Right renal cortex interstitium (tissue), 3 donors: ENCODE results near the gene SLC37A3. TPM values are rescaled to one million over a fixed set of nuclear protein-coding genes. Genes with fewer than 3 reads are reported as not detected.
"Not testable (repeated sequence)": the region's sequence is repeated elsewhere in the genome, so short reads cannot be mapped to it uniquely, and the experiment has no call there.

Experiments
- DNase-seq, 3 donors: peaks; one replicate each; pipeline ENCODE4 v3.0.0-alpha.2; 2013; ENCODE audit warnings: low read depth in 3 of 3, low spot score in 2 of 3
- polyA plus RNA-seq, 3 donors: library from polyadenylated mRNA; unstranded; fragments of 120-200 nt; gene quantifications; one replicate each; pipeline ENCODE4 v1.2.1, GENCODE V29; 2013; ENCODE audit not compliant: insufficient read length in 3 of 3

The SLC37A3 gene
- polyA plus RNA-seq, 3 donors, result 56.5 to 59.8 (median 59.5) TPM

DNA sequence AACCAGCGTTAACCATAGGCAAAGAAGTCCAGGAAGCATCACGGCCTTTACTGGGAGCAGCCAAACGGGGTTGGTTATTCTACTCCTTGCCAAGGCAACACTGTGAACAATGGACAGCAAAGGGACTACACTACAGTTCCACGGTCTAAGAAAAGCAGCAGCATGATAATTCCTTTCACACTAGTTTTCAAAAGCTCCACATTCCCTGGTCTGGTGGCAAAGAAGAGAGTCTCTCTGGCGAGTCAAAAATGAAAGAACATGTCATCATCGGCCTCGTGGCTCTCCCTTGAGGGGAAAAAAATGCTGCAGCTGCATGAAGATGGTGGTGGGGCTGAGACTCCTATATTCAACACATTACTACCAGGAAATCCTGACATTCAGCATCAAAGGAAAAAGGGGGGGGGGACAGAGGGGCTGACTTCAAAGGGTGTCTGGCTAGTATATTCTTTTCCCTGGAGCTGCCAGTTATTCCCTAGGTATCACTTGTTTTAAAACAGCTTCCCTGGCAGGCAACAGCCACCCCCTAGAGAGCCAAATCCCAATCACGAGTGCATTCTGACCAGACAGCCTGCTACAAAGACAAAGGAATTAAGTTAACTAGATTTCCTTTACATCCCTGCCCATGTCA lies 49.1 kb downstream of the SLC37A3 start:
- DNase-seq, result no peak

DNA sequence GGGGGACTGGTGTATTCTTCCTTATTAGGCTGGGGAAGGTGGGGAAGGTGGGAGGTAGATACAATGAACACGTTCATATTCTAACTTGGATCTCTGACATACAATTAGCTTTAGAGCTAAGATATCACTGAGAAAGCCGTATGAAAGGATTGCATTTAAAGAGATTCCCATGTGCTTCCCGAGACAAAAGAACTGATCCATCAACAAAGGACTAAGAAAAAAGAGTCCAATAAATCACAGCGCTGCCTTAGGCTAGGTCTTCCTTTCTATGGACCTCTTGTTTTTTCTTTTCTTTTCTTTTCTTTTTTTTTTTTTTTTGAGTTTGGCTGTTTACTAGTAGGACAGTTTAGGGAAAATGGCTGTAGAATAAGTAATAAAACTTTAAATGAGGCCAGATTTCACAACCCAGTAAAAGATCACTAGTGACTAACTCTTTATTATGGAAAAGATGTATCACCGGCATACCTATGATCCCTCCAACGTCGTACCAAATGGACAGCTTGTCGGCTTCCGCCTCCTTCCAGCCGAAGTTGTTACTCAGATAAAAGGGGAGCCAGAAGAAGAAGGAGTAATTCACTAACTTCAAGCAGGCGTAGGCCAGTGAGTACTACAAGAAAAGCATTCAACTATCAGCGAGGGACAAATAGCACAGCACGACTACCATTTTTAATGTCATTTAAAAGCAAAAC lies 50.0 kb downstream of the SLC37A3 start:
- DNase-seq, result no peak

DNA sequence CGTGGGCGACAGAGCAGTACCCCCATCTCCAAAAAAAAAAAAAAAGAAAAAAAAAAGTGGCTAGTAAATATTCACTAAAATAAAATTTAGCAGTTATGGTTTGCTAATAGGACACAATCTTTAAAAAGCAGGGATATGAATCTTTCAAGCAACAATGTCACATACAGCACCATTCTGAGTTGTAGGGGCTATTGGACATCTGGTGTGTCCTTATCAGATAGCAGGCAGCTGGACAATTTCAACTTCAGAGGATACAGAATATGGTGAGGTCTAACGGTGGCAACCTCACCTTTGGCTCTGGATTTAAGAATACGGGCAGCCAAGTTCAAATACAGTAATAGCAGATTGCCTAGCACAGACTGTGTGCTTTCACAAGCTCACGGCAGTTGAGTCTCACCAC lies 51.1 kb downstream of the SLC37A3 start:
- no peak for DNase-seq

DNA sequence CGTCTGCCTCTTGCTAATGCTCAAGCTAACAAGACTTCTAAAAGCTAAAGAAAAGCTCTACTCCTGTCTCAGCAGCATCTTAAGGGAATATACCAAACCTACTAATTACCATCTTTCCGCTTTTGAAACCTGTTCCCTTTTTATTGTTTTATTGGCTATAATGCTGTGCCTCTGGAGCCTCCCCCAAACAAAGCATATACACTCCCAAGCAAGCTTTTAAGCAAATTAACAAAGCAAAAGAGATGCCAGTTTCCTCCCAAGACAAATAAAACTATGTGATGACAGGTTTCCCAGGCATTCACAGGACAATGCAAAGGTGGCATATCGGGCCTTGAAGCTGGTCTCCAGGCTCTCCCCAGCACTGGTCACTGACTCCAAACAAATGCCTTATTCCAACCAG lies 52.9 kb downstream of the SLC37A3 start:
- no peak for DNase-seq

DNA sequence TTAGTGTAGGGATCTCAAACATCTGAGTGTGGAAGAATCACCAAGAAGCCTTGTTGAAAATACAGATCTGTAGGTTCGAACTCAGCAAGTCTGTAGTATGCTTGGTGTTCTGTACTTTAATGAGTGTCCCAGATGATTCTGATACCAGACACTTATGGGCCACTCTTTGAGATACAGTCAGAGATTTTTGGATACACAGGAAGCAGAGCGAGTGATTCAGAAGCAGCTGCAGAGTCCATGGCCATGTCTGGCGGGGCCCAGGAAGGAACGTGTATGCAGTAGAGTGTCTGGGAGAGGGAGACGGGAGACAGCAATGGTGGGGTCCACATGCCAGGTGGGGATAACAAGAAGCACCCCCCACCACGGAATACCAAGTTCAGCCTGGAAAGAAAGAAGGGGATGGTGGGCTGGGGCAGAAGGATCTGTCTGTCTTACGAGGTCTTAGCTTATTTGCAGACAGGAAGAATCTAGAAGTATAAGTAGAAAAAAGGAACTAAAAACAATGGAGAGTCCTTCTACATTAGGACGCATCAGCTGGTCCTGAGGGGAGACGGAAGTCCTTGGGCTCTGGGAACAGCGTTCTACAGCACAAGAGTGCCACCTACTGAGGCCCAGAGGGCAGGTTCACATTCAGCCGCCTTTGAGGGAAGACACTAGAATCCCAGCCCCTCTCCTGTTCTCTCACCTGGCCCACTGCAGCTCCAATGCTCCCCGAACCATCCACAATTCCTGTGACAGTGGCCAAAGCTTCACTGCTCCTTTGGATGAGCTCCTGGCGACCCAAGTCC lies 55.4 kb downstream of the SLC37A3 start:
- DNase-seq, result peak in 1 of 3 donors; percentile 16

DNA sequence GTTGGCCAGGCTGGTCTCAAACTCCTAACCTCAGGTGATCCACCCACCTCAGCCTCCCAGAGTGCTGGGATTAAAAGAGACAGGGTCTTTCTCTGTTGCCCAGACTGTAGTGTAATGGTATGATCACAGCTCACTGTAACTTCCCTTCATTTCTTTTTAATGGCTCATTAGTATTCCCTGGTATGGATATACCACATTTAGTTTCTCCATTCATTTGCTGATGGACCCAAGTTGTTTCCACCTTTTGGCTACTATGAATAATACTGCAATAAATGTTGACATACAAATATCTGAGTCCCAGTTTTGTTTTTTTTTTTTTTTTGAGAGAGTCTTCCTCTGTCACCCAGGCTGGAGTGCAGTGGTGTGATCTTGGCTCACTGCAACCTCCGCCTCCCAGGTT lies 59.4 kb downstream of the SLC37A3 start:
- not testable (repeated sequence) for DNase-seq

DNA sequence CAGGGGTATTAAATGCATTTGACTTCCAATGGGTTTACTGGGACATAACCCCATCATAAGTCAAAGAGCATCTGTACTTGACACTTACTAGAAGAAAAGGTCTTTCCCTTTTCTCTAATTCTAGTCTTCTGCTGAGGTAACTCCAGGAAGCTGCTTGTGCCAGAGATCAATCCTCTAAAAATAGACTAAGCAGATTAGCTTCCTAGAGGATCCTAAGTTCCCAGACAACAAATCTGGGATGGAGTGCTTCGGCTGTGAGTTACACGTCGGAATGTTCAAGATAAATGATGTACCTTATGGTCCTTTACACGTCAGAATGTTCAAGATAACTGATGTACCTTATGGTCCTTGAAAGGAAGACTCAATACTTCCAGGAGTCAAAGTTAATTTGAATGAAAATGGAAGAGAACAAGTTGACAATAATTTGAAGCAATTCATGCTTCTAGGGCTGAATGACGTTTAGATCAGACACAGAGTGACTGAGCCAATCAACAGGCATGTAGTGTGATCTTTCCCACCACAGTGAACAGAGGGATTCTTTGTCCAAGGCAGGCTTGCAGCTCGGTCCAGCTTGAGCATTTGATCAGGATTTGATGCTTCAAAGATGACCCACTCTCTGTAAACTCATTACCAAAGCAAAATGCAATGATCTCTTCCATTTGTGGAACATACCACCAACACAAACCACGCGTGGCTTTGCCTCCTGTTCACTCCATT lies 63.8 kb downstream of the SLC37A3 start:
- DNase-seq, result no peak

DNA sequence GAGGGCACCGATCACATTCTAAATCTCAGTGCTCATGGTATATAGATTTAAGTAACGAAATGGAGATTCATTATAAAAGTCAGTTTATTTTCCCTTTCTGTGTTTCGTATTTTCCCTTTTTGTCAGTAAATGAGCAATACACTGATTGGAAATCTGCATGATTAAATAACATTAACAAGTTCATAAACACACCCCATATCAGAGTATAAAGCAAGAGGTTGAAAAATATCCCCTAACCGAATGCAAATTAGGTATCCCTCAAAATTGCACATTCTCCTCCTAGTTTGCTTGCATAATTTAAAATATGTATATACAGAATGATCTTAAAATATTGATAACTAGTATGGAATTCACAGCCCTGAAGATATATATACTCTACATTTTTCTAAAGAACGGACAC lies 64.6 kb downstream of the SLC37A3 start:
- DNase-seq, result no peak

DNA sequence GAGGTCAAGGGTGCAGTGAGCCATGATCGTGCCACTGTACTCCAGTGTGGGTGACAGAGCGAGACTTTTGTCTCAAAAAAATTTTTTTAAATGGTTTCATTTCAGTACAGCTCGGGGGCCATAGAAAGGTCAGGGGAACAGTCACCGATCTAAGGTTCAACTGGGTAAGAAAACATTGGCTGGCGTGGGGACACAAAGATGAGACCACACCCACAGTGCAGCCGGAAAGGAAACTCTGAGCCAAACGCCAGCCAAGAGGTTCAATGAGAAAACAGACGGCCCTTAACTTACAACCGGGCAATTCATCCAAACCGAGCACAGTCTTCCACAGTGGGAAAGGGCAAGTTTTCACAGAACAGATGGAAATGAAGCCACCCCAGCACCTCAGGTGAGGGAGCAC lies 65.1 kb downstream of the SLC37A3 start:
- no peak for DNase-seq

DNA sequence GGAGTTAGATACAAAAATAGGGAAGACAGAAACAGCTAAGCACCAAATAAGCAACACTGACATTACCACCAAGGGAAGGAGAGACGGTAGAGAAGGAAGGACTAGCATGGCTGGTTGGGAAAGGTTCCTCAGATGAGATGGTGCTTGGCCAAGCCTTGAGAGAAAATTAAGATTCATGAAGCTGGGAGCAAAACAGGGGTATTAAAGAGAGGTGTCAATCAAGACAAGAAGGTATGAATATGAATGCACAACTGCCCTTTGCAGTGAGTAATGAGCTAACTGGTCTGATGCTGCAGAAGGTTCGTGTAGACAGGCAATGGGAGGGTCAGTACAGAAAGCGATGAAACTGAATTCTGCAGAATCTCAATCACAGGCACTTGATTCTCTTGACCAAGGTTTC lies 67.7 kb downstream of the SLC37A3 start:
- DNase-seq, result no peak

DNA sequence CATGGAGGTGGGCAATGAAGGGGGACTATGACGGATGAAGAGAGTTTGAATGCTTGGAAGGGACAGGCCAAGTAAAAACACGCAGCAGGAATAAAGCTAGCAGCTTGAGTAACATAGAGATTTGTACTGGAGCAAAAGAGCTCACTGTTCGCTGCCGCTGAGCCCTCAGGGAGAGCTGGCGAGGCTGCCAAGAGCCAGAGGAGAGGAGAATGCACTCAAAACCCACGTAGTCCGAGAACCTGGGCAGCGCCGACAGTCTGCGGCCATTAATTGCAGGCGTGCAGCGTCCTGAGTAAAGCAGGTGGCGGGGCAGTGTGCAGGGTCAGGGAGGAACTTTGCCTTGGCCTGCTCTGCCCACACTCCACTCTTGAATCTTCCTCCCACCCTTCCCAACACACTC lies 68.2 kb downstream of the SLC37A3 start:
- no peak for DNase-seq

DNA sequence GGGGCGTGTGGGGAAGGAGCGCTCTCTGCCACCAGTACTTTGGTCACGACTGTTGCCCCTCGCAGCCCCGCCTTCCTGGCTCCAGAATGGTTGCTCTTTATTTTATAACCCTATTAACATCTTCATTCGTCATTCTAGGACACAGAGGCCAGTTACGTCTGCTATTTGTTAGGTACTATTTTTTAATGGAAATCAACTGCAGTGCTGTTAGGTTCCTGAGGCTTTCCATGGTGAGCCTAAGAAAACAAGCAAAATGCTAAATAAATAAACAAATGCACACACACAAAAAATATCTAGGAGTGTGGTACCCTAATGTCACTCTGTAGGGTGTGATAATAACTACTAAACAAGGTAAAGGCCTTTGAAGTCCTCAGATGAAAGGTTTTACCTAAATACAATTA lies 71.1 kb downstream of the SLC37A3 start:
- no peak for DNase-seq

DNA sequence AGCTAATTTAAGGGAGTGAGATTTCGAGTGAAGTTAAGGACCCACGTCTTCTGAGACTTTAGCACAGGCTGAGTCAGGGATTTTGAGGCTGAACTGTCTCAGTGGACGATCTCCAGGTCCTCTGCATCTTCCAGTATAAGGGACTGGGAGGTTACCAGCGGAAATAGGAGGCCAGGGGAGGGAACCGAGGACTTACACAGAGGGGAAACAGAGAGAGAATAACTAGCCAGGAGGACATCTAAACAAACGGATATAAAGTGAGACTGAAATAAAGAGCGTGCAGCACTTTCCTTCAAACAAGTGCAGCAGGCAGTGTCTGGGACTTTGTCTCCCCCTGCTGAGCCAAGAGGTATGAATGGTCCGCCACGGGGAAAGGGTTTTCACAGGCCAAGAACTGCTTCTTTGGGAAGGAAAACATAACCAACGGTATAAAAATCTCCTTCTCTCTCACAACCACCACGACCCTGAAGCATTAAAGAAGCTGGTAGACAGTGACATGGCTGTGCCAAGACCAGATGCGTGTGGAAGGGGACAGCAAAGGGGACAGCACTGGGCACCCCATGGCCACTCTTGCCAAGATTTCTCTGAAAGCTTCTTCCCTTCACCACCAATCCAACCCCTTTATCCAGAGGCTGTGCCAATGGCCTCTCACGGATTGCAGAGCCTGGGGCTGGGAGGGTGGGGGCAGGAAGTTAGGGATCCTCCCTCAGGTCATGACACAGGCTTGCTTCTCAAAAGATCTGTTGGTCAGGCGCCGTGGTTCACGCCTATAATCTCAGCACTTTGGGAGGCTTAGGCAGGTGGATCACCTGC lies 72.0 kb downstream of the SLC37A3 start:
- peak; percentile 45 to 64 (median 45) for DNase-seq

DNA sequence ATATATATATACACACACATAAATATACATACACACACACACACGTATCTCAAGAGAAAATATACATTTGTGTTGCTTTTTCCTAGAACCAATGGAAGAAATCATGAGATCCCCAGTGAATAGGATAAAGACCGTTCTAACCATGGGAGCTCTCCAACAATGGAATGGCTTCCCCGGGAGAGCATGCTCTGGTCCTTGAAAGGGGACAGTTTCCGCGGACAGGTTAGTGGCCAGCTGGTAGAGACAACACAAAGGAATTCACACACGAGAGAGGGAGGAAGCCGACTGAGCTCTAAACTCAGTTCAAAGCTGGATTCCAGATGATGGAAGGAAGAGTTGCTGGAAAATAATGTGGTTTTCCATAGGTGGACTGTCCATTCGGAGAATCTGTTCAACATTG lies 72.7 kb downstream of the SLC37A3 start:
- no peak for DNase-seq

DNA sequence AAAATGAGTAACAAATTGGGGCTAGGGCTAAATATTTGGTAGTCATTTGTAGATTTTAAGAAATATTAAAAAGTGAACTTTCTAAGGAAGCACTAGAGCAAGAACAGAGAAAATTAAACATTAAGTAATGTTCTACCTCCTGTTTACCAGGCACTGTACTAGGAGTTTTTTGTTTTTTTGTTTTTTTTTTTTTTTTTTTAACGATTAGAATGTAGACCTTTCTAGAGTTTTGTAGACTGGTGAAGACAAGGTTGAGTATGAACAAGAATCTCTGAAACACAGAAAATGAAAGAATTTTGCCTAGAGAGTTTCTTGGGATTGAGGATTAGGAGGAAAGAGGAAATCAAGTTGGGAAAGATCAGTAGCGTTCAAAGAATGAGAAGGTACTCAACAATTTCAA lies 73.6 kb downstream of the SLC37A3 start:
- DNase-seq, result no peak

DNA sequence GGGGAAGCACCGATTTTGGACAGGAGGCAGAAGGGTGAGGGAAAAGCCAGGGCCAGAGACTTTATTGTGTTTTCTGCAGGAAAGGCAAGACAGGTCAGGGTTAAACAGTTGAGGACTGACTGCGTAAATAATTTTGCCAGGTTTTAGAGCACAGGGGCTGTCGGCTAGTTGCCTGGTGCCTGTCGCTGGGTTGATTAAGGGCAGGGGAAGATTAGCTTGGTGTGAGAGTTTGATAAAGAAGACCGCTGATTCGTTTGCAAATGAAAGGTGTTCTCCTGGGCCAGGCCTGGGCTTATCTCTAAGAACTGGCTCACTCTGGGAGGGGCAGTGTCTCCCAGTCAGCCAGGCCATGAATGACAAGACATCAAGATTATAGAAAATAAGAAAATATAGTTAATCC lies 75.6 kb downstream of the SLC37A3 start:
- no peak for DNase-seq

DNA sequence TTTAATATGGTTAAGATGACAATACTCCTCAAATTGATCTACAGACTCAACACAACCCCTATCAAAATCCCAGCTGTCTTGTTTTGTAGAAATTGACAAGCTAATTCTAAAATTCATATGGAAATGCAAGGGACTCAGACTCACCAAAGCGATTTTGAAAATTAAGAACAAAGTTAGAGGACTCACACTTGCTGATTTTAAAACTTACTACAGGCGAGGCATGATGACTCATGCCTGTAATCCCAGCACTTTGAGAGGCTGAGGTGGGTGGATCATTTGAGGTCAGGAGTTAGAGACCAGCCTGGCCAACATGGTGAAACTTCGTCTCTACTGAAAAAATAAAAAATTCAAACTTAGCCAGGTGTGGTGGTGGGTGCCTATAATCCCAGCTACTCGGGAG lies 78.3 kb downstream of the SLC37A3 start:
- not testable (repeated sequence) for DNase-seq

DNA sequence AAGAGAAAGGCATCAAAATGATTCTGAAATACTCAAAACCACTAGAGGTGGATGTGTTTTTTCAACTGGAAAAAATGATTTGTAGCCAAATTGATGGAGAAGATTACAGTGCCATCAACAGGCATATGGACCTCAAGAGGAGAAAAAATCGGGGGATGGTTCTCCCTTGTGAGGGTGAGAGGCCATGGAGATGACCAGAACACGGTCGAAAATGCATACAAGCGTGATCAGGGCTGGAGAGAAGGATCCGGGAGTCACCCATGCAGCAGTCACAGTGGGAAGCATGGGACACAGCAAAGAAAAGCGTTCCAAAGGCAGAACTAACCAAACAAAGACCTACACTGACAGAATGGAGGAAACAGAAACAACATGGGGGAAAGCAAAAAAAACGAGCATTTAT lies 80.3 kb downstream of the SLC37A3 start:
- no peak for DNase-seq

DNA sequence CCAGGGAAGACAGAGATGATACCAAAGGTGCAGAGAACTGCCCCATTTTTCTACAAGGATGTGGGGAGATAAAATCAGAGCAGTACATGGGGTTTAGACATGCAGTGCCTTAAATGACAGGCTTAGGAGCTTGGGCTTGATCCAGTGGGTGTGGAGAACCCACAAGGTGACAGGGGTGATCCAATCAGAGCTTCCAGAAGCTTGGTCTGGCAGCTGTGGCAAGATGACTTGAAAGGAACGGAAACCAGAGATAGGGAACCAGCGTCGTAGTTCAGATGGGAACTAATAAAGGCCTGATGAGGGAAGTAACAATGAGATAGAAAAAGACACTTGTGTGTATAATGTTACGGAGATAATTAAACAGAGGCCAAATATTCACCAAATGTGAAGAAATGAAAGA lies 80.7 kb downstream of the SLC37A3 start:
- no peak for DNase-seq

DNA sequence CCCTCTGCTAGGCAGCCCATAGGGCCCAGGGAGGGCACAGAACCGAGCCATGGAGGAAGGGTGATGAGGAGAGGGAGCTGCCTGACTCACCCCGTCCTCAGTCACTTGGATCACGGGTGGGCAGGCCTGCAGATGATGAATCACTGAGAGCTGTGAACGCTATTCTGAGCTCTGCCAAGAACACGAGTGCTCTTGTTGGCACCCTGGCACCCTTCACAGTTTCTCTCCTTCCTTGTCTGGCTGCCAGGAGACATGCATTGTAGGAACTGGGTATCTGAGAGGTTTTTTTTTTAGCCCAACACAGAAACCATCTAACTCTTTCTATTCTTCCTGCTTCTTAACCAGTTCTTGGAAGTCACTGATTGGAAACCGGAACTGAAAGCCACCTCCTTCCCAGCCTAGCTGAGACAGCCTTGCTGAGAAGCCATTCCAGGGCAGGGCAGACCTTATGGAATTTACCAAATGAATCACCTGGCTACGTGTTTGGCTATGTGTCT lies 82.1 kb downstream of the SLC37A3 start:
- no peak for DNase-seq
